ENCODE results near the gene NUDT14.

The NUDT14 gene

DNA sequence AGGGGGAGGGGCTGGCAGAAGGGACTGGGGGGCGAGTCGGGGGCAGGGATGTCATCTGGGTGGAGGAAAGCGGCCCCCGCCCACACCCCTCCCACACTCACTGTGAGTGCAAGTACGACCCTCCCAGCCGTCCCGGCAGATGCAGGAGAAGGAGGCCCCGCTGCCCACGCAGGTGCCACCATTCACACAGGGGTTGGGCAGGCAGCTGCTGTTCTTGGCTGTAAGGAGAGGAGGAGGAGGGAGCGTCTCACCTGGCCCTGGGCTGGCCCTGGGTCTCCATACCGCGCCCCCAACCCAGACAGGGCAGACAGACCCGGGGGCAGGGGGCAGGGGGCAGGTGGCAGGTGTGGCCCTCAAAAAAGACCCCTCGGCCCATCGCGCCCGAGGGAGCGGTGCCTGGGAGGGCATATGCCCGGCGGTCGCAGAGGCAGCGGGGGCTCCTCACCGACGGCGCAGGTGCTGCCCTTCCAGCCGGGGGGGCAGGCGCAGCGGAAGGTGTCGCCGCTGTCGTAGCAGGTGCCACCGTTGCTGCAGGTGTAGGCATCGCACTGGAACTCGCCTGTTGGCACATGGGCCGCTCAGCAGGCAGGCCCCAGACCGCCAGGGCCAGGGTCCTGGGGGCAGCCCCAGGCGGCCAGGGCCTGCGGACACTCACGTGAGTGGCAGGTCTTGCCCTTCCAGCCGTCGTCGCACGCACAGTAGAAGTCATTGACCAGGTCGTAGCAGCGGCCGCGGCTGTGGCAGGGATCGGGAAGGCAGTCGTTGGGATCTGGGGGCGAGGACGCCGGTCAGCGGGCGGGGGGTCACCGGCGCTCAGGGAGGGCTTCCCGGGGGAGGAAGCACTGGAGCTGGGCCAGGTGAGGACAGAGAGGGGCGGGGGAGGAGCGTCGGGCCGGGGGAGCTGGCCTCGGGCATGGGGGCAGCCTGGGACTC, 33.2 kb downstream of the NUDT14 start:
- TF ChIP-seq FOXP2 (optimal IDR thresholded peaks at IDR 0.05; ENCODE audit: control extremely low read depth, extremely low read length, insufficient read depth) (no peak), POLR2AphosphoS5 (IDR thresholded peaks at IDR 0.05; ENCODE audit: borderline replicate concordance, low read depth, low read length) (no peak), EZH2 (IDR thresholded peaks at IDR 0.05) (no peak)
- H3K36me3 ChIP-seq (ENCODE audit: insufficient read depth, low read length): no peaks in the 10 kb centered on the region
- no peak overlapping the region for H3K4me3 ChIP-seq
- H3K9ac ChIP-seq (ENCODE audit: insufficient read length): no peak overlapping the region
- H3K27ac ChIP-seq: no peak overlapping the region
- H3K9me3 ChIP-seq (ENCODE audit: low read depth, low read length): no peaks in the 10 kb centered on the region
- DNase-seq (ENCODE audit: low read depth, low spot score): no peak

DNA sequence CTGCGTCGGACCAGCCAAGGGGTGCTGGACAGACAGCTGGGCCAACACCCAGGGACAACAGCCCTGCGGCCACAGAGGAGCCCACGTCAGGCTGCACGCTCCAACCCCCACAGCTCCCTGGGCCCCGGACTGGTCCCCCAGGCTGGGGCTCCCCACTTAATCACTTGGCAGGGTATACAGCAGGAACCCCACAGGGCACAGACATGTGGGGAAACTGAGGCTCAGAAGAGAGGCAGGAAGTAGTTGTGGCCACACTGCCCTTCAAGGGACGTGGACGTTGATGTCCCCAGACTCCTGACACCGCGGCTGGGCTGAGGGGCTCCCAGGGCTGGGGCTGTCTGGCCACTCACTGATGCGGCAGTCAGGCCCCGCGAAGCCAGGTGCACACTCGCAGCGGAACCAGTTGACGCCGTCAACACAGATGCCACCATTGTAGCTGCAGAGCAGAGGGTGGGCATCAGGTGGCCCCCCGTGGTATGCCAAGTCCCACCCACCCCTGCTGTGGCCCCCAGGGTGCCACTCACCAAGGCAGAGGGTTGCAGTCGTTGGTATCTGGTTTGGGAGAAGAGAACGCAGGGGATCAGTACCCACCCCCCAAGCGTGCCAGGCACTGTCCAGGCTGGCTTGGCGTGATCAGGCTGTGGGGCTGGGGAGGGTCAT, 34.0 kb downstream of the NUDT14 start:
- Histone ChIP-seq H3K27ac (no peak overlapping the region), H3K9me3 (ENCODE audit: low read depth, low read length) (no peaks in the 10 kb centered on the region), H3K4me3 (no peak overlapping the region), H3K9ac (ENCODE audit: insufficient read length) (no peak overlapping the region), H3K36me3 (ENCODE audit: insufficient read depth, low read length) (no peaks in the 10 kb centered on the region)
- no peak for DNase-seq (ENCODE audit: low read depth, low spot score)
- TF ChIP-seq POLR2AphosphoS5 (IDR thresholded peaks at IDR 0.05; ENCODE audit: borderline replicate concordance, low read depth, low read length) (no peak), FOXP2 (optimal IDR thresholded peaks at IDR 0.05; ENCODE audit: control extremely low read depth, extremely low read length, insufficient read depth) (no peak), EZH2 (IDR thresholded peaks at IDR 0.05) (no peak)

DNA sequence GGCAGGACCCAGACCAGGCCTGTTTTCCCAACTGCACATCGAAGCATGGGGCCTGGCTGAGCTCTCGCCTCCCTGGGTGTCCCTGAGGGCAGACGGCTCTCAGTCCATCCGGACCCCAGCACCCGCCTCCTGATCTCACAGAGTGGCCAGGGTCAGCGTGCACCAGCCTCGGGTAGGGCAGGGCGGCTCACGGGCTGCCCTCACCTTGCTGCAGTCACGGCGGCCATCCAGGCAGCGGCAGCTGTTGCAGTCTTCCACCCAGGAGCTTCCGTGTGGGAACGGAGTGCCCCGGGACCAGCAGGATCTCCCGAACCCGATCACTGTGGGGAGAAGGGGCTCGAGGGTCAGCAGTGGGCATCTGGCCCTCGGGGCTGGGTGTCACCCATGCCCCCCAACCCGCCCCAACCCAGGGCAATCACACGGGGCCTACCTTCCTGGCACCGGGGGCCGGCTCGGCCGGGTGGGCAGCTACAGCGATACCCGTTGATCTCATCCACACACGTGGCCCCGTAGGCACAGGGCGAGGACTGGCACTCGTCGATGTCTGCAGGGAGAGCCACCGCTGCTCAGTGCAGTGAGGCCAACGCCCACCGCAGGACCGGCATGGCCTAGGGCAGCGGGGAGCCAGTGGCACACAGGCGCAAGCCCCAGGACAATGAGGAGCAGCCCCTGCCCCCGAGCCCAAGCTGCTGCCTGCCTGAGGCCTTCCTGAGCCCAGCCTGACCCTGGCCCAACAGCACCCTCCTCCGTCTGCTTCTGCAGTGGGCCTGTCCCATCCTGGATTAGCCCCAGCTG, 34.7 kb downstream of the NUDT14 start:
- Histone ChIP-seq H3K27ac (no peak overlapping the region), H3K9me3 (ENCODE audit: low read depth, low read length) (no peaks in the 10 kb centered on the region), H3K36me3 (ENCODE audit: insufficient read depth, low read length) (no peaks in the 10 kb centered on the region), H3K4me3 (no peak overlapping the region), H3K9ac (ENCODE audit: insufficient read length) (no peak overlapping the region)
- no peak for DNase-seq (ENCODE audit: low read depth, low spot score)
- no peak for TF ChIP-seq EZH2 (IDR thresholded peaks at IDR 0.05)
- TF ChIP-seq POLR2AphosphoS5 (IDR thresholded peaks at IDR 0.05; ENCODE audit: borderline replicate concordance, low read depth, low read length): no peak
- no peak for TF ChIP-seq FOXP2 (optimal IDR thresholded peaks at IDR 0.05; ENCODE audit: control extremely low read depth, extremely low read length, insufficient read depth)

DNA sequence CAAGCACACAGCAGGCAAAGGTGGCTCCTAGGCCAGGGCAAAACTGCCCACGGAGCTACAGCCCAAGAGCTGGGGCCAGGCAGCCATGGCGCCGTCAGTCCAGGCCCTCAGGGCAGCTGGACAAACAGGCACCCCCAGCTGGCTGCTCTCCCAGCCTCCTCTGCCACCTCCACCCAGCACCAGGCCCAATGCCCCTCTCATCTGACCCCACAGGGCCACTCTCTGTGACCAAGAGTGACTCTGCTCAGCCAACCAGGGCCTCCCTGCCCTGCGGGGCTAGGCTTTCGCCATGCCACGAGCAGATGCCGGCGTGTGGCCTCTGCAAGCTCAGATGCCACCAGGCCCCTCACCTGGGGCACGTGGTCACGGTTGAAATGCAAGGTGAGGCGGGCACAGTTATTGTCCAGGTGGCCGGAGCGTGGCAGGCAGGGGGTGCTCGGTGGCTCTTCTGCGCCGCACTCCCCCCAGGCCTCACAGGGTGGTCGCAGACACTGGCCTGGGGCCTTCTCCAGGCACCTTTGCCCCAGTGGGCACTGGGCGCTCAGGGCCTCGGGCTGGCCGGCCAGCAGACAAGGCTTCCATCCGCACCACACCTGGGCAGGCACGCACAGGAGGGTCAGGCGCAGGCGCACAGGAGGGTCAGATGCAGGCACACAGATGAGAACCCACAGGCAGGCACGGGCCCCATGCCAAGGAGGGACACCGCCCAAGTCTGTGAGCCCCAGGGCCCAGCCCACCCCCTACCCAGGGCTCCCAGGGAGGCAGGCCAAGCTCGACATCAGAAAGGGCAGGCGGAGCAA, 35.5 kb downstream of the NUDT14 start:
- TF ChIP-seq EZH2 (IDR thresholded peaks at IDR 0.05): no peak
- no peak for TF ChIP-seq FOXP2 (optimal IDR thresholded peaks at IDR 0.05; ENCODE audit: control extremely low read depth, extremely low read length, insufficient read depth)
- TF ChIP-seq POLR2AphosphoS5 (IDR thresholded peaks at IDR 0.05; ENCODE audit: borderline replicate concordance, low read depth, low read length): no peak
- H3K27ac ChIP-seq: no peak overlapping the region
- no peaks in the 10 kb centered on the region for H3K36me3 ChIP-seq (ENCODE audit: insufficient read depth, low read length)
- H3K9ac ChIP-seq (ENCODE audit: insufficient read length): no peak overlapping the region
- H3K4me3 ChIP-seq: no peak overlapping the region
- DNase-seq (ENCODE audit: low read depth, low spot score): no peak
- H3K9me3 ChIP-seq (ENCODE audit: low read depth, low read length): no peaks in the 10 kb centered on the region

DNA sequence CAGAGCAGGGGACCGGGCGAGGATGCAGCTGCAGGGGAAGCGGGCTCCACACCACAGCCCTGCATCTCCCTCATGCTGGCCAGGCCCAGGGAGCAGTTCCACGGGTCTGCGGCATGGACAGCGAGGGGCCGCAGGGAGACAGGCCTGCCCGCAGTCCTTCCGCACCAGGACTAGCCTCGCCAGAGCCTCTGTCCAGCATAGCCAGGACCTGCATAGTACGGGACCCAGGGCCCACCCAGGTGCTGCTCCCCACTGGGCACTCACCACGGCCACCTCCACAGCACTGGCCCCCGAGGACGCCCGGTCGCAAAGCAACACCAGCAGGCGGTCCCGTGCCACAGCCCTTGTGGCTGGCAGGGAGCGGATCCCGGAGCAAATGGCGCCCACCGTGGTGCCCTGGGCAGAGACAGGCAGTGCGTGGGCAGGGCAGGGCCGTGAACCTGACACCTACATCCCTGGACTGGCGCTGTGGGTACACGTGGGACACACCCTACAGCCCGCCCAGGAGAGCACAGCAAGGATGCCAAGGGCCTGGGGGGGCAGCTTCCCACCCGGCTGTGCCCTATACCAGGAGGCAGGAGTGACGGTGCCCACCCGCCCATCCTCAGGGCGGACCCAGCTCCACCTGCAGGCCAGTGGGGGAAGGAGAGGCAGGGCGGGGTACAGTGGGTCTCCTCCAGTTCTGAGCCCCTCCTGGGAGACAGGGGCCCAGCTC, 36.3 kb downstream of the NUDT14 start:
- H3K4me3 ChIP-seq: no peak overlapping the region
- DNase-seq (ENCODE audit: low read depth, low spot score): no peak
- H3K27ac ChIP-seq: no peak overlapping the region
- TF ChIP-seq POLR2AphosphoS5 (IDR thresholded peaks at IDR 0.05; ENCODE audit: borderline replicate concordance, low read depth, low read length): no peak
- TF ChIP-seq FOXP2 (optimal IDR thresholded peaks at IDR 0.05; ENCODE audit: control extremely low read depth, extremely low read length, insufficient read depth): no peak
- no peak for TF ChIP-seq EZH2 (IDR thresholded peaks at IDR 0.05)
- no peaks in the 10 kb centered on the region for H3K36me3 ChIP-seq (ENCODE audit: insufficient read depth, low read length)
- H3K9ac ChIP-seq (ENCODE audit: insufficient read length): no peak overlapping the region
- no peaks in the 10 kb centered on the region for H3K9me3 ChIP-seq (ENCODE audit: low read depth, low read length)

DNA sequence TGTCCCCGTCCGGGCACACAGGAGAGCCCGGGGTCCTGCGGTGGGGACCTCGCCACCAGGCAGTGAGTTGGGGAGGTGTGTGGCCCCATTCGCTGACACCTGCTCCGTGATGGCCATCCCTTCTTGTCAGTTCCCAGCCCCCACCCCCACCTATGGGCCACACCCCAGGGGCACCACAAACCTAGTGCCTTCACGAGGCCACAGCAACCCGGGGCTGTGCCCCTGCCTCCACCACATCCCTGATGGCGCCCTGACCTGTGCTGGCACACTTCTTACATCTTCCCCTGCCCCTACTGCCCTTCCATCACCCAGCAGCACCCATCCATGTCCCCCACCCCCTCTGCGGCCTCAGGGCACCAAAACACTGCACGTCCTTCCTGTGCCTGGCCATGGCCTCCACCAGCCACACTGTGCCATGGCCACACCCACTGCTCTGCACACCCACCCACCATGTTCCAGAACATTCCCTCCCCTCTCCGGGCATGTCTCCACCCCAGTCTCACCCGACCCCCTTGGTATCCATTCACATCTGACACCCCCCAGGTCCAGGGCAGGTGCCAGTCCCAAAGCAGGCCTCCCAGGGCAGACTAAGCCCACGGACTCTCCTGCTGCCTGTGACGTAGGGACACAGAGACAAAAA, 37.0 kb downstream of the NUDT14 start:
- Histone ChIP-seq H3K9ac (ENCODE audit: insufficient read length) (no peak overlapping the region), H3K27ac (no peak overlapping the region), H3K36me3 (ENCODE audit: insufficient read depth, low read length) (no peaks in the 10 kb centered on the region), H3K9me3 (ENCODE audit: low read depth, low read length) (no peaks in the 10 kb centered on the region), H3K4me3 (no peak overlapping the region)
- no peak for DNase-seq (ENCODE audit: low read depth, low spot score)
- no peak for TF ChIP-seq FOXP2 (optimal IDR thresholded peaks at IDR 0.05; ENCODE audit: control extremely low read depth, extremely low read length, insufficient read depth)
- TF ChIP-seq POLR2AphosphoS5 (IDR thresholded peaks at IDR 0.05; ENCODE audit: borderline replicate concordance, low read depth, low read length): no peak
- TF ChIP-seq EZH2 (IDR thresholded peaks at IDR 0.05): no peak
